Muscle layer of duodenum (tissue), 2 donors: ENCODE data around the gene SERPINB4.
A peak's percentile ranks its signal among the peaks of the same experiment; 100 is the strongest.
"Not testable (repeated sequence)": the region's sequence is repeated elsewhere in the genome, so short reads cannot be mapped to it uniquely, and the experiment has no call there.

Experiments
- H3K27ac ChIP-seq: one replicate; pipeline ENCODE4 v1.7.0; 2013; ENCODE audit warnings: mild to moderate bottlenecking, low read length
- H3K27me3 ChIP-seq: one replicate; pipeline ENCODE4 v1.7.0; 2013; ENCODE audit warnings: low read depth, mild to moderate bottlenecking, control low read depth, low read length
- H3K36me3 ChIP-seq, 2 donors: one replicate each; pipeline ENCODE4 v1.7.0; 2013; ENCODE audit warnings: low read length in 2 of 2, control low read depth in 1 of 2, mild to moderate bottlenecking in 1 of 2; ENCODE audit not compliant: insufficient read depth in 2 of 2, control insufficient read depth in 1 of 2
- H3K4me1 ChIP-seq, 2 donors: one replicate each; pipeline ENCODE4 v1.7.0; 2013; ENCODE audit warnings: low read length in 2 of 2, mild to moderate bottlenecking in 2 of 2, control low read depth in 1 of 2, moderate library complexity in 1 of 2; ENCODE audit not compliant: insufficient read depth in 2 of 2, control insufficient read depth in 1 of 2
- H3K4me3 ChIP-seq, 2 donors: one replicate each; pipeline ENCODE4 v1.7.0; 2013; ENCODE audit warnings: low read length in 2 of 2, low read depth in 1 of 2, mild to moderate bottlenecking in 1 of 2
- H3K9me3 ChIP-seq, 2 donors: one replicate each; pipeline ENCODE4 v1.7.0; 2013; ENCODE audit warnings: low read length in 2 of 2, control low read depth in 1 of 2, mild to moderate bottlenecking in 1 of 2; ENCODE audit not compliant: control insufficient read depth in 1 of 2
- donor health status: healthy.

The SERPINB4 gene

GRCh38 chr18:63664571-63664970 is 20.5 kb upstream of the SERPINB4 start:
- Histone ChIP-seq H3K27me3 (no peaks in the 10 kb centered on the region), H3K4me1 (no peaks in the 10 kb centered on the region), H3K9me3 (no peaks in the 10 kb centered on the region), H3K27ac (no peak overlapping the region), H3K36me3 (no peaks in the 10 kb centered on the region), H3K4me3 (no peak overlapping the region)

- not testable (repeated sequence) for H3K27me3 ChIP-seq, H3K36me3 ChIP-seq, H3K27ac ChIP-seq, H3K4me1 ChIP-seq, H3K9me3 ChIP-seq, H3K4me3 ChIP-seq
These were observed 17.7 kb upstream of the SERPINB4 start, which contains the start of gene SERPINB3 for GRCh38 chr18:63661750-63662149. SERPINB3 (minus strand) TSS chr18:63661893; CDS start chr18:63661216, 677 bp downstream.

- H3K27ac ChIP-seq, H3K9me3 ChIP-seq, H3K4me3 ChIP-seq, H3K4me1 ChIP-seq, H3K27me3 ChIP-seq, H3K36me3 ChIP-seq: not testable (repeated sequence)
These were observed 14.9 kb upstream of the SERPINB4 start for GRCh38 chr18:63658920-63659319.

- not testable (repeated sequence) for H3K9me3 ChIP-seq, H3K36me3 ChIP-seq, H3K27me3 ChIP-seq, H3K4me3 ChIP-seq, H3K27ac ChIP-seq, H3K4me1 ChIP-seq
These were observed 6.2 kb upstream of the SERPINB4 start for GRCh38 chr18:63650271-63650670.

GRCh38 chr18:63648241-63648640 is 4.2 kb upstream of the SERPINB4 start:
- no peak overlapping the region for H3K4me3 ChIP-seq
- no peaks in the 10 kb centered on the region for H3K36me3 ChIP-seq
- no peaks in the 10 kb centered on the region for H3K27me3 ChIP-seq

GRCh38 chr18:63646936-63647335 is 2.9 kb upstream of the SERPINB4 start:
- Histone ChIP-seq H3K4me3 (no peak overlapping the region), H3K36me3 (no peaks in the 10 kb centered on the region), H3K9me3 (no peaks in the 10 kb centered on the region), H3K4me1 (no peaks in the 10 kb centered on the region), H3K27me3 (no peaks in the 10 kb centered on the region), H3K27ac (no peak overlapping the region)

More at GRCh38 chr18:63648241-63648640, 4.2 kb upstream of the SERPINB4 start:
- Histone ChIP-seq H3K4me1 (no peaks in the 10 kb centered on the region), H3K27ac (no peak overlapping the region), H3K9me3 (no peaks in the 10 kb centered on the region)

GRCh38 chr18:63644694-63645093 is 638 bp upstream of the SERPINB4 start:
- not testable (repeated sequence) for H3K9me3 ChIP-seq, H3K4me3 ChIP-seq, H3K4me1 ChIP-seq, H3K27me3 ChIP-seq, H3K27ac ChIP-seq, H3K36me3 ChIP-seq

GRCh38 chr18:63642668-63643356 is 1.2 kb downstream of the SERPINB4 start:
- H3K4me3 ChIP-seq, H3K27me3 ChIP-seq, H3K36me3 ChIP-seq, H3K4me1 ChIP-seq, H3K9me3 ChIP-seq, H3K27ac ChIP-seq: not testable (repeated sequence)

GRCh38 chr18:63641157-63641680 is 2.8 kb downstream of the SERPINB4 start:
- H3K4me3 ChIP-seq, H3K27ac ChIP-seq, H3K27me3 ChIP-seq, H3K4me1 ChIP-seq, H3K36me3 ChIP-seq, H3K9me3 ChIP-seq: not testable (repeated sequence)

- Histone ChIP-seq H3K9me3 (no peaks in the 10 kb centered on the region), H3K27me3 (no peaks in the 10 kb centered on the region), H3K4me1 (no peaks in the 10 kb centered on the region), H3K27ac (no peak overlapping the region), H3K4me3 (no peak overlapping the region), H3K36me3 (no peaks in the 10 kb centered on the region)
These were observed 6.4 kb downstream of the SERPINB4 start for GRCh38 chr18:63637703-63638102.

- H3K27ac ChIP-seq, result no peak overlapping the region
- no peaks in the 10 kb centered on the region for H3K4me1 ChIP-seq
- H3K27me3 ChIP-seq, result no peaks in the 10 kb centered on the region
- no peak overlapping the region for H3K4me3 ChIP-seq
- peaks cover 0 to 23% of the 10 kb centered on the region in 2 donors for H3K9me3 ChIP-seq
- H3K36me3 ChIP-seq, result no peaks in the 10 kb centered on the region
These were observed 16.2 kb downstream of the SERPINB4 start for GRCh38 chr18:63627819-63628218.

GRCh38 chr18:63626431-63626830 is 17.6 kb downstream of the SERPINB4 start:
- peaks cover 0 to 26% of the 10 kb centered on the region in 2 donors for H3K9me3 ChIP-seq
- no peak overlapping the region for H3K27ac ChIP-seq
- H3K4me3 ChIP-seq, result peak overlapping the region in 1 of 2 donors; percentile 10
- no peaks in the 10 kb centered on the region for H3K27me3 ChIP-seq
- H3K36me3 ChIP-seq, result no peaks in the 10 kb centered on the region
- H3K4me1 ChIP-seq, result no peaks in the 10 kb centered on the region
